Measurements from ENCODE around the gene ADAP1. TPM values are rescaled to one million over a fixed set of nuclear protein-coding genes. Genes with fewer than 3 reads are reported as not detected.

Gene ADAP1
- total RNA-seq, 1 donor from 2014 or later: 11.9 TPM

DNA sequence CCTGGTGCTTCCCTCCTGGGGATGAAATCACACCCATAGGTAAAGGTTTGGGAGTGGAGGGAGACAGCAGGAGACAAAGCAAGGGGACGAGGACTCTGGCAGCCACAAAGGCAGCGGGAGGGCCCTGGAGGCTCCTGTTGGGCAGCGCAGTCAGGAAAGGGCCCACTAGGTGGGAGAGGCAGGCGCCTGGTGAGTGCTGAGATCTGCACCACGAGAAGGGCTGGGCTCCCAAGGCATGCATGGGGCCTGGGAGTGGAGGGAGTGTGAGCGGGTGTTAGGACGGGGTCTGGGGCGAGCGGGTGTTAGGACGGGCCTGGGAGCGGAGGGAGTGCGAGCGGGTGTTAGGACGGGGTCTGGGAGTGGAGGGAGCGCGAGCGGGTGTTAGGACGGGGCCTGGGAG is 65.1 kb downstream of the ADAP1 start:
- ChIA-PET CTCF (no interaction called here), POLR2A (no interaction called here)
- TF ChIP-seq, protein P1, sequence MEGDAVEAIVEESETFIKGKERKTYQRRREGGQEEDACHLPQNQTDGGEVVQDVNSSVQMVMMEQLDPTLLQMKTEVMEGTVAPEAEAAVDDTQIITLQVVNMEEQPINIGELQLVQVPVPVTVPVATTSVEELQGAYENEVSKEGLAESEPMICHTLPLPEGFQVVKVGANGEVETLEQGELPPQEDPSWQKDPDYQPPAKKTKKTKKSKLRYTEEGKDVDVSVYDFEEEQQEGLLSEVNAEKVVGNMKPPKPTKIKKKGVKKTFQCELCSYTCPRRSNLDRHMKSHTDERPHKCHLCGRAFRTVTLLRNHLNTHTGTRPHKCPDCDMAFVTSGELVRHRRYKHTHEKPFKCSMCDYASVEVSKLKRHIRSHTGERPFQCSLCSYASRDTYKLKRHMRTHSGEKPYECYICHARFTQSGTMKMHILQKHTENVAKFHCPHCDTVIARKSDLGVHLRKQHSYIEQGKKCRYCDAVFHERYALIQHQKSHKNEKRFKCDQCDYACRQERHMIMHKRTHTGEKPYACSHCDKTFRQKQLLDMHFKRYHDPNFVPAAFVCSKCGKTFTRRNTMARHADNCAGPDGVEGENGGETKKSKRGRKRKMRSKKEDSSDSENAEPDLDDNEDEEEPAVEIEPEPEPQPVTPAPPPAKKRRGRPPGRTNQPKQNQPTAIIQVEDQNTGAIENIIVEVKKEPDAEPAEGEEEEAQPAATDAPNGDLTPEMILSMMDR (IDR thresholded peaks at IDR 0.05): no peak
- H3K4me1 Mint-ChIP-seq: peaks cover 6% of the 10 kb centered on the region
- no peak overlapping the region for H3K27ac Mint-ChIP-seq
- H3K27me3 Mint-ChIP-seq: no peaks in the 10 kb centered on the region
- peaks cover 68% of the 10 kb centered on the region for H3K36me3 Mint-ChIP-seq (ENCODE audit: low read depth)
- H3K4me3 Mint-ChIP-seq: no peak overlapping the region
- no peak for DNase-seq
- no peak for ATAC-seq (ENCODE audit: low read depth)
- intact Hi-C loops (cut with micrococcal nuclease): no loop called here
- no peaks in the 10 kb centered on the region for H3K9me3 Mint-ChIP-seq

DNA sequence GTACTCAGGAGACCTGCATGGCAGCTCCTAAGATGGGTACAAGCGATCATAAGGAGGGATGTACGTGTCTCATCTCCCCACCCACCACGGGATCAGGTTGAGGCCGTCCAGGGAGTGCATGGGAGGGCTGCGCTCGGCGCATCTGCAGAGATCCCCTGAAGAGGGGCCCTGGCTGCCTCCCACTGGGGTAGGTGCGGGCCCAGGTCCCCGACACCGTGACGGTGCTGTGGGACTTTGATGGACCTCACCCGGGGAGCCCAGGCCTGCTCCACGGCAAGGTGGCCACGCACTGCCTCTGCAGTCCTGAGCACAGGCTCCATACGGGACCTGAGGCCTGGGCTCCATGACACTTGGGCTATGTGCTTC is 65.5 kb downstream of the ADAP1 start:
- DNase-seq: no peak
- TF ChIP-seq, protein P1 (IDR thresholded peaks at IDR 0.05): no peak
- Mint-ChIP-seq H3K9me3 (no peaks in the 10 kb centered on the region), H3K27ac (no peak overlapping the region), H3K4me1 (peaks cover 6% of the 10 kb centered on the region), H3K27me3 (no peaks in the 10 kb centered on the region), H3K36me3 (ENCODE audit: low read depth) (peaks cover 64% of the 10 kb centered on the region), H3K4me3 (no peak overlapping the region)
- POLR2A ChIA-PET: no interaction called here
- CTCF ChIA-PET: no interaction called here
- intact Hi-C loops (cut with micrococcal nuclease): no loop called here
- ATAC-seq (ENCODE audit: low read depth): no peak

DNA sequence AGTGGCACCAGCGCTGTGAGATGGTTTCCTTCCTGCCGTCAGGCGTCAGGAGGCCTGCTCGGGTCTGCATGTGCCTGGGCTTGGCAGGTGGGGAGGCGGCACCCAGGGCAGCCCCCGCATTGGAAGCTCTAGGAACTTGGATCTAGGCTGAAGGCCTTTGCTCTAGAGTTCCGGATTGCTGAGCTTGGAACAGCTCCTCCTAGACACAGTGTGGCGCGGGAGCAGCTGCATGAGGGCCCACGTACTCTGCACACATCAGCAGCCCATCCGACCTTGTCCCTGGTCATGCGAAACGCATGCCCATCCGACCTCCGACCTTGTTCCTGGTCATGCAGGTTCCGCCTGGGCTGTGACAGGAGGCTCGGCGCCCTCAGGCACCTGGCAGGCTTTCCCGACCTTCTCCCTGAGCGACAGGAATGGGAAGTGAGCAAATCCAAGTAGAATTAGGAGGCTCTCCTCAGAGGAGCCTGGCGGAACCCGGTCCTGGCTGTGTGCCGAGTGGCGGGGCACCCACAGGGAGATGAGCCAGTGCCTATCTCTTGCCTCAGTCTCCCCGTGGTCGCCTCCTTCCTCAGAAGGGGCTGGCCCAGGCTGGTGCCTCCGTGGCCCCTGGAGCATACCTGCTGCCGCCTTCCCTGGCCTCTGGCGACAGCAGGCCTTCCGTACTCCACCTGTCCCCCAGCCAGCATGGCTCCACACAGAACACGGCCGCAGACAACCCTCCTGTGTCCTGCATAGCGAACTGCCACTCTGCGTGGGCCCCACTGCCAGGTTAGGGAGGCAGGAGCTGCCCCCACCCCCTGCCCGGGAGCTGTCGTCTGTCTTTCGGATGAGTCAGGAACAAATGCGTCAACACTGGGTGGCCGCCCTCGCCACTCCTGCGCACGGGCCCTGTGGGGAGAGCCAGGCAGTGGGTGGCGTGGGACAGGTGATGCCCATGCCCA is 66.1 kb downstream of the ADAP1 start:
- H3K27ac Mint-ChIP-seq: no peak overlapping the region
- DNase-seq (no peak), ATAC-seq (ENCODE audit: low read depth) (no peak)
- no peaks in the 10 kb centered on the region for H3K9me3 Mint-ChIP-seq
- peaks cover 58% of the 10 kb centered on the region for H3K36me3 Mint-ChIP-seq (ENCODE audit: low read depth)
- intact Hi-C loops (cut with micrococcal nuclease): no loop called here
- POLR2A ChIA-PET: no interaction called here
- CTCF ChIA-PET: no interaction called here
- peaks cover 6% of the 10 kb centered on the region for H3K4me1 Mint-ChIP-seq
- TF ChIP-seq, protein P1 (IDR thresholded peaks at IDR 0.05): no peak
- H3K4me3 Mint-ChIP-seq: no peak overlapping the region
- no peaks in the 10 kb centered on the region for H3K27me3 Mint-ChIP-seq

DNA sequence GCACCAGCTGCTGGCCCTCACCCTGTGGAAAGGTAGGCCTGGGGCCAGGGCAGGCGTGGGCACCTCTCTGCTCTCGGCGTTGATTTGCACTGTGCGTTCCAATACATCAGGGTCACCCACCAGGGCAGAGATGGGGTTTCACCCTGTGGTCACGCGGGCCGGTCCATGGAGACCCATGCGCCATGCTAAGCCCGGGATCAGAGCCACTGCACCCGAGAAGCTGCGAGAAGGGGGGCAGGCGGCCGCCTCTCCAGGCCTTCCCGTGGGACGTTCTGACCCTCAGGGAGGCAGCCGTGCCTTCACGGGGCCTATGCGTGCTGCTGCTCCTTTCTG is 67.0 kb downstream of the ADAP1 start:
- no peak for DNase-seq
- ChIA-PET POLR2A (no interaction called here), CTCF (no interaction called here)
- no peaks in the 10 kb centered on the region for H3K27me3 Mint-ChIP-seq
- H3K9me3 Mint-ChIP-seq: no peaks in the 10 kb centered on the region
- no peak overlapping the region for H3K27ac Mint-ChIP-seq
- H3K4me3 Mint-ChIP-seq: no peak overlapping the region
- intact Hi-C loops (cut with micrococcal nuclease): no loop called here
- ATAC-seq (ENCODE audit: low read depth): no peak
- H3K36me3 Mint-ChIP-seq (ENCODE audit: low read depth): peaks cover 51% of the 10 kb centered on the region
- H3K4me1 Mint-ChIP-seq: peaks cover 6% of the 10 kb centered on the region
- TF ChIP-seq, protein P1 (IDR thresholded peaks at IDR 0.05): no peak

DNA sequence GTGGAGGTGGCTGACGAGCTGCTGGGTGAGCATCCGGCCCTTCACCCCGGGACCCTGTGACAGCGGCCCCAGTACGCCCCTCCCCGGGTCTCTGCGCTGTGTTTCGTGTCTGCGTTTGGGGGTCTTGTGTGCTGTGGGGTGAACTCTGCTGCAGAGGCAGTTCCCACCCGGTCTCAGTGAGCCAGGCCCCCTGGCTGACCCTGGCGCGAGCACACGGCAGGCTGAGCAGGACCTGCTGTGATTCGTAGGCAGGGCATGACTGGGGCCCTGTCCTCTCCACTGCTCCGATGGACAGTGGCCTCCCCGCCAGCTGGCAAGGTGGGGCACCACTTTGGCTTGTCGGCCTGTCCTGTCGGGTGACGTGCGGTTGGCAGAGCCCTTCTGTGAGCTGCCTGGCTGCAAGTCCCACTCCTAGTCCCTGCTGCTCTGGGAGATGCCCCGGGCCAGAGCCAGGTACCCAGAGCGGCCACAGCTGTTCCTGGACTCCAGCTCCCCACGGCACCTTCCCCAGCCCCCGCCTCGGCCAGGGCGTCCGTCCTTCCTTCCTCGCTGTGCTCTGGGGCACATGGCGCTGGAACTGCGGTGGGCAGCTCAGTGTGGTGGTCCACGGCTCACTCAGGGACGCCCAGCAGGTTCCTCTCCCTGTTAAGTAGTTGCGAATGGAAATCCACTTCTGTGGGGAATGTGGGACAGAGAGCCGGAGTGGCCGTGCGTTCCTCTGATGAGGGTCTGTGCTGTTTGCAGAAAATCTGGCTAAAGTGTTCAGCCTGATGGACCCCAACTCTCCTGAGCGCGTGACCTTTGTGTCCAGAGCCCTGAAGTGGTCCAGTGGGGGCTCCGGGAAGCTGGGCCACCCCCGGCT is 67.6 kb downstream of the ADAP1 start:
- no peaks in the 10 kb centered on the region for H3K27me3 Mint-ChIP-seq
- H3K4me3 Mint-ChIP-seq: no peak overlapping the region
- TF ChIP-seq, protein P1 (IDR thresholded peaks at IDR 0.05): no peak
- intact Hi-C loops (cut with micrococcal nuclease): no loop called here
- ChIA-PET POLR2A (no interaction called here), CTCF (no interaction called here)
- H3K36me3 Mint-ChIP-seq (ENCODE audit: low read depth): peaks cover 50% of the 10 kb centered on the region
- ATAC-seq (ENCODE audit: low read depth) (no peak), DNase-seq (no peak)
- H3K9me3 Mint-ChIP-seq: no peaks in the 10 kb centered on the region
- H3K27ac Mint-ChIP-seq: no peak overlapping the region
- H3K4me1 Mint-ChIP-seq: peaks cover 6% of the 10 kb centered on the region
